Psoas muscle (tissue), 8 donors: ENCODE results near the gene PKIG. TPM values are rescaled to one million over a fixed set of nuclear protein-coding genes. Genes with fewer than 3 reads are reported as not detected.

Source experiments
- ATAC-seq, 4 donors: fragments of 200-7000 bp; cut with Tn5 transposase; one replicate each; pipeline ENCODE4 v1.9.1; 2020; ENCODE audit warnings: moderate library complexity in 3 of 4, mild to moderate bottlenecking in 2 of 4
- DNase-seq, 2 donors: peaks; one replicate each; pipeline ENCODE4 v3.0.0-alpha.2; 2020
- H3K27ac ChIP-seq: fragments of 200-600 bp; one replicate; pipeline ENCODE4 v1.8.0; 2022
- H3K27me3 ChIP-seq, 3 donors: fragments of 200-600 bp in 1 of 3; one replicate each; pipeline versions ENCODE4 v1.6.1 to v1.8.0; 2013 to 2022; ENCODE audit warnings: low read length in 2 of 3, mild to moderate bottlenecking in 2 of 3, moderate library complexity in 1 of 3; ENCODE audit not compliant: insufficient read depth in 3 of 3
- H3K36me3 ChIP-seq, 2 donors: fragments of 200-600 bp in 1 of 2; one replicate each; pipeline versions ENCODE4 v1.6.1 to v1.8.0; 2013 to 2022; ENCODE audit warnings: low read depth in 1 of 2, mild to moderate bottlenecking in 1 of 2, moderate library complexity in 1 of 2; ENCODE audit not compliant: insufficient read depth in 1 of 2
- H3K4me1 ChIP-seq: fragments of 200-600 bp; one replicate; pipeline ENCODE4 v1.8.0; 2022
- H3K4me3 ChIP-seq: fragments of 200-600 bp; one replicate; pipeline ENCODE4 v1.8.0; 2022; ENCODE audit warnings: mild to moderate bottlenecking
- H3K9me3 ChIP-seq: fragments of 200-600 bp; one replicate; pipeline ENCODE4 v1.8.0; 2022
- CTCF ChIP-seq: fragments of 200-600 bp; IDR thresholded peaks from one replicate; pipeline ENCODE4 v1.8.0; 2022; ENCODE audit warnings: antibody characterized with exemption
- WGBS, 3 donors: extraction: QIAGEN DNeasy Blood & Tissue Kit; methylation state at CpG; one replicate each; pipeline versions ENCODE4 v1.1.6 to v1.1.7; 2013; 5-methylcytosine and 5-hydroxymethylcytosine counted together
- intact Hi-C, 2 donors: fragments of 100-400 bp; cut with DNase I; formaldehyde crosslinking; loops; one replicate each; pipeline versions ENCODE4 v1.11.0 to v1.14.2; 2022
- polyA plus RNA-seq, 3 donors: library from polyadenylated mRNA; stranded (reverse); fragments of 200-250 nt; gene quantifications; one replicate each; pipeline ENCODE4 v1.2.3, GENCODE V29; 2013
- total RNA-seq, 4 donors: library from RNA; stranded (reverse); fragmentation: NEBNext Ultra II Directional in 2 of 4; extraction: Animal tissue kit (Norgen Biotek cat#: 25700) in 2 of 4; gene quantifications; one replicate each; pipeline versions ENCODE4 v1.2.1 to v1.2.4, GENCODE V29; 2021 to 2023
- donor health status: healthy with polysubstance abuse.
- donor health status: DM: no; HTN: no; CAD: no; lungs with moderate emphysema.
- donor health status: Bipolar disorder and iron deficiency.
- donor health status: healthy.
- donor health status: DM: yes; HTN: yes; CAD: no.
- donor health status: DM: no; HTN: no; CAD: no.
- donor health status: DM: no; HTN: no; CAD: no.
- donor health status: DM: yes; HTN: yes; CAD: no.

PKIG gene
- total and polyA plus RNA-seq, 7 donors = 33.5 to 134 (median 105) TPM

GRCh38 chr20:44642203-44643153, 60.1 kb downstream of the PKIG start:
- 26 to 30% (median 28%) methylated on average over 17 of the region's 17 CpGs for whole genome bisulfite sequencing, 3 donors
- peaks cover 21% of the 10 kb centered on the region for H3K4me1 ChIP-seq
- intact Hi-C loops = no loop called here
- ATAC-seq = peak; percentile 39 to 55 (median 47)
- no peaks in the 10 kb centered on the region for H3K9me3 ChIP-seq
- no peaks in the 10 kb centered on the region for H3K36me3 ChIP-seq
- peak; percentile 62 to 81 for DNase-seq
- TF ChIP-seq CTCF = no peak
- peak overlapping the region; percentile 56 for H3K27ac ChIP-seq
- peak overlapping the region; percentile 28 for H3K4me3 ChIP-seq
- H3K27me3 ChIP-seq = no peaks in the 10 kb centered on the region

GRCh38 chr20:44643154-44643519, 60.8 kb downstream of the PKIG start:
- no peaks in the 10 kb centered on the region for H3K27me3 ChIP-seq
- intact Hi-C loops = no loop called here
- peak overlapping the region; percentile 28 for H3K4me3 ChIP-seq
- H3K27ac ChIP-seq = peak overlapping the region; percentile 56
- WGBS, 3 donors = 34 to 48% (median 44%) methylated on average over 1 of the region's 1 CpG
- H3K4me1 ChIP-seq = peaks cover 21% of the 10 kb centered on the region
- ATAC-seq (no peak), DNase-seq (no peak)
- no peaks in the 10 kb centered on the region for H3K36me3 ChIP-seq
- no peak for TF ChIP-seq CTCF
- H3K9me3 ChIP-seq = no peaks in the 10 kb centered on the region

DNA sequence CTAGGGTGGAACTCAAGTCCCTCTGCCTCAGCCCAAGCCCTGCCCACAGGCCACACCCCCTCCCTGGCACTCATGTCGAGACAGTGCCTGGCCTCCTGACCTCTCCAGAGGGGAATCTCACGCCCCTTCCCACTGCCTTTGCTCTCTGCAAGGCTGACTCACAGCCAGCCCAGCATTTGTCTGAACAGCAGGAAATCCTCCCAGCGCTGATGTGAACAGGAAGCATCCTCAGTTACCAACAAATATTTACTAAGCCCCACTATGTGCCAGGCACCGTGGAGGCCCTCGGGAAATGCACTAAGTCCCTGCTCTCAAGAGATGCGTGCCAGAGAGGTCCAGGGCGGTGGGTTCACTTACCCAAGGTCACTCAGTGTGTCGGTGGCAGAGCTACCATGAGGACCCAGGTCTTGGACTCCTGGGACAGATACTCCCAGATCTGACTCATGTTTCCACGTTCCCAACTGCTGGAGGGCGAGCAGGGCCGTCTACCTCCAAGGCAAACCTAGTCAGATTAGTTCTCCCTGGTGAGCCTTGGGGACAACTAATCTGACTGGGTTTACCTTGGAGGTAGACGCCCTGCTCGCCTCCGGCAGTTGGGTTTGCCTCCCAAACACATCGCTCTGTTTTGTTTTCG, 61.3 kb downstream of the PKIG start:
- no peak for TF ChIP-seq CTCF
- no peaks in the 10 kb centered on the region for H3K27me3 ChIP-seq
- ATAC-seq (peak; percentile 33 to 65 (median 63)), DNase-seq (peak; percentile 76 to 82)
- peaks cover 21% of the 10 kb centered on the region for H3K4me1 ChIP-seq
- no peaks in the 10 kb centered on the region for H3K9me3 ChIP-seq
- WGBS, 3 donors = 42 to 50% (median 42%) methylated on average over 16 of the region's 16 CpGs
- peak overlapping the region; percentile 56 for H3K27ac ChIP-seq
- intact Hi-C loops = no loop called here
- no peaks in the 10 kb centered on the region for H3K36me3 ChIP-seq
- no peak overlapping the region for H3K4me3 ChIP-seq

- ATAC-seq (no peak), DNase-seq (no peak)
- intact Hi-C loops = no loop called here
- 61 to 76% (median 73%) methylated on average over 8 of the region's 8 CpGs for WGBS, 3 donors
- Histone ChIP-seq H3K27ac (peak overlapping the region; percentile 56), H3K4me1 (peaks cover 21% of the 10 kb centered on the region), H3K9me3 (no peaks in the 10 kb centered on the region), H3K36me3 (no peaks in the 10 kb centered on the region), H3K27me3 (no peaks in the 10 kb centered on the region), H3K4me3 (no peak overlapping the region)
- no peak for TF ChIP-seq CTCF
Observed at GRCh38 chr20:44644230-44644617, 61.8 kb downstream of the PKIG start.
